T-helper 2 cell treated with Interferon-gamma antibody and Interleukin-4, amounts not matched to agents 5 μg/mL and 100 μg/mL, for 36 hours (primary cell): ENCODE results near the gene ZNF33A.
"Not testable (repeated sequence)": the region's sequence is repeated elsewhere in the genome, so short reads cannot be mapped to it uniquely, and the experiment has no call there.

Experiments
- DNase-seq: peaks from one replicate; pipeline ENCODE4 v3.0.0; 2021; ENCODE audit warnings: low spot score
- H3K27ac Mint-ChIP-seq: one replicate; pipeline ENCODE4 v1.8.0; 2021; ENCODE audit warnings: mild to moderate bottlenecking, mixed read lengths
- H3K27me3 Mint-ChIP-seq: one replicate; pipeline ENCODE4 v1.8.0; 2021; ENCODE audit warnings: low read depth, mixed read lengths
- H3K36me3 Mint-ChIP-seq: one replicate; pipeline ENCODE4 v1.8.0; 2021; ENCODE audit warnings: low read depth, mixed read lengths
- H3K4me1 Mint-ChIP-seq: one replicate; pipeline ENCODE4 v1.8.0; 2021; ENCODE audit warnings: low read depth, mixed read lengths
- H3K4me3 Mint-ChIP-seq: one replicate; pipeline ENCODE4 v1.8.0; 2022; ENCODE audit warnings: mild to moderate bottlenecking, moderate library complexity, mixed read lengths
- H3K9me3 Mint-ChIP-seq: one replicate; pipeline ENCODE4 v1.8.0; 2021; ENCODE audit warnings: mixed read lengths

ZNF33A gene

GRCh38 chr10:38010119-38010903, at the start of gene ZNF33A:
Gene ZNF33A, plus strand, starts transcription at chr10:38010675. Its CDS starts 1,667 bp downstream, at chr10:38012342.
- H3K27me3 Mint-ChIP-seq: no peaks in the 10 kb centered on the region
- peak within 1 kb of the TSS; percentile 84 for H3K4me3 Mint-ChIP-seq
- no peaks in the 10 kb centered on the region for H3K9me3 Mint-ChIP-seq
- H3K27ac Mint-ChIP-seq: peak within 1 kb of the TSS; percentile 100
- H3K4me1 Mint-ChIP-seq: peaks cover 21% of the 10 kb centered on the region
- H3K36me3 Mint-ChIP-seq: peaks cover 28% of the 10 kb centered on the region
- peak; percentile 92 for DNase-seq

- peaks cover 43% of the 10 kb centered on the region for H3K9me3 Mint-ChIP-seq
- DNase-seq: no peak
- no peak overlapping the region for H3K27ac Mint-ChIP-seq
- H3K4me3 Mint-ChIP-seq: no peak overlapping the region
- H3K4me1 Mint-ChIP-seq: no peaks in the 10 kb centered on the region
- H3K36me3 Mint-ChIP-seq: peaks cover 56% of the 10 kb centered on the region
- no peaks in the 10 kb centered on the region for H3K27me3 Mint-ChIP-seq
Observed at GRCh38 chr10:37965006-37965405, 45.5 kb upstream of the ZNF33A start.

GRCh38 chr10:37972396-37972795, 38.1 kb upstream of the ZNF33A start:
- Mint-ChIP-seq H3K4me1 (peaks cover 24% of the 10 kb centered on the region), H3K9me3 (peaks cover 20% of the 10 kb centered on the region), H3K36me3 (peaks cover 49% of the 10 kb centered on the region), H3K27me3 (no peaks in the 10 kb centered on the region), H3K27ac (no peak overlapping the region), H3K4me3 (no peak overlapping the region)
- no peak for DNase-seq

GRCh38 chr10:37975401-37975991, 35.0 kb upstream of the ZNF33A start:
- peak; percentile 8 for DNase-seq
- H3K4me3 Mint-ChIP-seq: peak overlapping the region; percentile 88
- H3K9me3 Mint-ChIP-seq: peaks cover 11% of the 10 kb centered on the region
- H3K4me1 Mint-ChIP-seq: peaks cover 24% of the 10 kb centered on the region
- H3K27ac Mint-ChIP-seq: peak overlapping the region; percentile 96
- peaks cover 24% of the 10 kb centered on the region for H3K36me3 Mint-ChIP-seq
- no peaks in the 10 kb centered on the region for H3K27me3 Mint-ChIP-seq

- H3K4me1 Mint-ChIP-seq: peaks cover 24% of the 10 kb centered on the region
- DNase-seq: peak; percentile 96
- peaks cover 8% of the 10 kb centered on the region for H3K9me3 Mint-ChIP-seq
- H3K4me3 Mint-ChIP-seq: peak within 1 kb of the TSS; percentile 88
- H3K27ac Mint-ChIP-seq: peak within 1 kb of the TSS; percentile 96
- H3K27me3 Mint-ChIP-seq: no peaks in the 10 kb centered on the region
- H3K36me3 Mint-ChIP-seq: peaks cover 21% of the 10 kb centered on the region
Observed at GRCh38 chr10:37976091-37976879, 34.2 kb upstream of the ZNF33A start, which contains the start of gene ZNF25. Gene ZNF25, minus strand, starts transcription at chr10:37976647. Its CDS starts 4,925 bp downstream, at chr10:37971722.

- no peak for DNase-seq
- Mint-ChIP-seq H3K4me1 (peaks cover 24% of the 10 kb centered on the region), H3K4me3 (peak overlapping the region; percentile 88), H3K36me3 (peaks cover 17% of the 10 kb centered on the region), H3K27ac (peak overlapping the region; percentile 96), H3K9me3 (peaks cover 8% of the 10 kb centered on the region), H3K27me3 (no peaks in the 10 kb centered on the region)
Observed at GRCh38 chr10:37976880-37977203, 33.6 kb upstream of the ZNF33A start.

GRCh38 chr10:37991655-37992054, 18.8 kb upstream of the ZNF33A start:
- H3K9me3 Mint-ChIP-seq: no peaks in the 10 kb centered on the region
- no peaks in the 10 kb centered on the region for H3K27me3 Mint-ChIP-seq
- no peak for DNase-seq
- H3K4me1 Mint-ChIP-seq: peaks cover 14% of the 10 kb centered on the region
- no peak overlapping the region for H3K4me3 Mint-ChIP-seq
- no peaks in the 10 kb centered on the region for H3K36me3 Mint-ChIP-seq
- no peak overlapping the region for H3K27ac Mint-ChIP-seq

GRCh38 chr10:37992083-37992482, 18.4 kb upstream of the ZNF33A start:
- H3K4me1 Mint-ChIP-seq: peaks cover 14% of the 10 kb centered on the region
- H3K4me3 Mint-ChIP-seq: no peak overlapping the region
- no peaks in the 10 kb centered on the region for H3K36me3 Mint-ChIP-seq
- H3K9me3 Mint-ChIP-seq: no peaks in the 10 kb centered on the region
- no peaks in the 10 kb centered on the region for H3K27me3 Mint-ChIP-seq
- DNase-seq: peak; percentile 16
- H3K27ac Mint-ChIP-seq: no peak overlapping the region

- not testable (repeated sequence) for H3K4me1 Mint-ChIP-seq, DNase-seq, H3K36me3 Mint-ChIP-seq, H3K27me3 Mint-ChIP-seq, H3K9me3 Mint-ChIP-seq, H3K4me3 Mint-ChIP-seq, H3K27ac Mint-ChIP-seq
Observed at GRCh38 chr10:37998920-37999319, 11.6 kb upstream of the ZNF33A start.

GRCh38 chr10:38000474-38000873, 10.0 kb upstream of the ZNF33A start:
- not testable (repeated sequence) for H3K4me3 Mint-ChIP-seq, DNase-seq, H3K4me1 Mint-ChIP-seq, H3K27me3 Mint-ChIP-seq, H3K36me3 Mint-ChIP-seq, H3K27ac Mint-ChIP-seq, H3K9me3 Mint-ChIP-seq

GRCh38 chr10:38003026-38003425, 7.4 kb upstream of the ZNF33A start:
- no peak overlapping the region for H3K4me3 Mint-ChIP-seq
- H3K4me1 Mint-ChIP-seq: no peaks in the 10 kb centered on the region
- H3K9me3 Mint-ChIP-seq: no peaks in the 10 kb centered on the region
- H3K27me3 Mint-ChIP-seq: no peaks in the 10 kb centered on the region
- H3K36me3 Mint-ChIP-seq: no peaks in the 10 kb centered on the region
- H3K27ac Mint-ChIP-seq: no peak overlapping the region
- DNase-seq: no peak

GRCh38 chr10:38003588-38003987, 6.9 kb upstream of the ZNF33A start:
- Mint-ChIP-seq H3K4me1 (no peaks in the 10 kb centered on the region), H3K4me3 (no peak overlapping the region), H3K27me3 (no peaks in the 10 kb centered on the region), H3K36me3 (no peaks in the 10 kb centered on the region), H3K9me3 (no peaks in the 10 kb centered on the region), H3K27ac (no peak overlapping the region)
- no peak for DNase-seq

GRCh38 chr10:38007551-38007950, 2.9 kb upstream of the ZNF33A start:
- Mint-ChIP-seq H3K27me3 (no peaks in the 10 kb centered on the region), H3K27ac (no peak overlapping the region), H3K9me3 (no peaks in the 10 kb centered on the region), H3K4me3 (no peak overlapping the region), H3K36me3 (peaks cover 11% of the 10 kb centered on the region), H3K4me1 (peaks cover 19% of the 10 kb centered on the region)
- no peak for DNase-seq

GRCh38 chr10:38007991-38008390, 2.5 kb upstream of the ZNF33A start:
- peaks cover 13% of the 10 kb centered on the region for H3K36me3 Mint-ChIP-seq
- DNase-seq: no peak
- no peak overlapping the region for H3K4me3 Mint-ChIP-seq
- no peaks in the 10 kb centered on the region for H3K27me3 Mint-ChIP-seq
- H3K4me1 Mint-ChIP-seq: peaks cover 21% of the 10 kb centered on the region
- H3K9me3 Mint-ChIP-seq: no peaks in the 10 kb centered on the region
- H3K27ac Mint-ChIP-seq: no peak overlapping the region
